Measurements from ENCODE around the gene PRMT5. TPM values are rescaled to one million over a fixed set of nuclear protein-coding genes. Genes with fewer than 3 reads are reported as not detected.

The PRMT5 gene
- total RNA-seq, 1 donor from 2014 or later: 91.6 TPM

DNA sequence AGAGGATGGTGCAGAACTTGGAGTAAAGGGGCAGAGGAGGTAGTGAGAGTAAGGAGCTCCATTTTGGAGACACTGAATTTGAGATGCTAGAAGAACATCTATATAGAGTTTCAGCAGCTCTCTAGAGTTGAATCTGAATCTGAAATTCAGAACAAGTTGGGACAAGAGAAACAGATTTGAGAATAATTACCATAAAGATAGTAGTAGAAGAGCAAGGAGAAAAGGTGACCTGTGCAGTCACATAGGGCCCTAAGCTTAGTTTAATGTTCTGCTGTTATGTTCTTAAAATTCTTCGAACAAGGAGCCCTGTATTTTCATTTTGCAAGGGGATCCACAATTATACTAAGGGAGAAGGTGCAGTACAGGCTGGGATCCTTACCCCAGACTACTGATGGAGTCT is 38.8 kb downstream of the PRMT5 start:
- Mint-ChIP-seq H3K4me3 (ENCODE audit: unreplicated experiment) (no peak overlapping the region), H3K27me3 (ENCODE audit: low read depth, unreplicated experiment) (peaks cover 5% of the 10 kb centered on the region), H3K36me3 (ENCODE audit: low read depth, unreplicated experiment) (no peaks in the 10 kb centered on the region), H3K4me1 (ENCODE audit: low read depth, unreplicated experiment) (peaks cover 7% of the 10 kb centered on the region), H3K27ac (ENCODE audit: unreplicated experiment) (no peak overlapping the region), H3K9me3 (ENCODE audit: unreplicated experiment) (no peaks in the 10 kb centered on the region)
- peaks cover 13% of the 10 kb centered on the region for H3K4me1 ChIP-seq (ENCODE audit: insufficient read depth, low read length)
- no peaks in the 10 kb centered on the region for H3K36me3 ChIP-seq (ENCODE audit: insufficient read depth, low read length)
- H3K4me2 ChIP-seq (ENCODE audit: low read length): no peak overlapping the region
- no peak overlapping the region for H3K4me3 ChIP-seq (ENCODE audit: insufficient read depth, low read depth, low read length)
- H2AFZ ChIP-seq (ENCODE audit: low read depth, low read length): no peak overlapping the region
- TF ChIP-seq, protein P1, sequence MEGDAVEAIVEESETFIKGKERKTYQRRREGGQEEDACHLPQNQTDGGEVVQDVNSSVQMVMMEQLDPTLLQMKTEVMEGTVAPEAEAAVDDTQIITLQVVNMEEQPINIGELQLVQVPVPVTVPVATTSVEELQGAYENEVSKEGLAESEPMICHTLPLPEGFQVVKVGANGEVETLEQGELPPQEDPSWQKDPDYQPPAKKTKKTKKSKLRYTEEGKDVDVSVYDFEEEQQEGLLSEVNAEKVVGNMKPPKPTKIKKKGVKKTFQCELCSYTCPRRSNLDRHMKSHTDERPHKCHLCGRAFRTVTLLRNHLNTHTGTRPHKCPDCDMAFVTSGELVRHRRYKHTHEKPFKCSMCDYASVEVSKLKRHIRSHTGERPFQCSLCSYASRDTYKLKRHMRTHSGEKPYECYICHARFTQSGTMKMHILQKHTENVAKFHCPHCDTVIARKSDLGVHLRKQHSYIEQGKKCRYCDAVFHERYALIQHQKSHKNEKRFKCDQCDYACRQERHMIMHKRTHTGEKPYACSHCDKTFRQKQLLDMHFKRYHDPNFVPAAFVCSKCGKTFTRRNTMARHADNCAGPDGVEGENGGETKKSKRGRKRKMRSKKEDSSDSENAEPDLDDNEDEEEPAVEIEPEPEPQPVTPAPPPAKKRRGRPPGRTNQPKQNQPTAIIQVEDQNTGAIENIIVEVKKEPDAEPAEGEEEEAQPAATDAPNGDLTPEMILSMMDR (IDR thresholded peaks at IDR 0.05; ENCODE audit: insufficient read depth, low read depth, low read length): no peak
- no peak for TF ChIP-seq EZH2 (IDR thresholded peaks at IDR 0.05; ENCODE audit: insufficient read depth, low read length)
- H3K27me3 ChIP-seq (ENCODE audit: insufficient read depth, low read length): no peaks in the 10 kb centered on the region
- DNase-seq (ENCODE audit: low read depth) (no peak), FAIRE-seq (no peak)
- no peak overlapping the region for H3K27ac ChIP-seq (ENCODE audit: low read depth, low read length)
- H3K79me2 ChIP-seq (ENCODE audit: insufficient read depth, low read length): no peaks in the 10 kb centered on the region
- H3K9ac ChIP-seq (ENCODE audit: low read length): no peak overlapping the region
- no peaks in the 10 kb centered on the region for H4K20me1 ChIP-seq (ENCODE audit: insufficient read depth, low read length)
- no peaks in the 10 kb centered on the region for H3K9me3 ChIP-seq (ENCODE audit: insufficient read depth, low read depth, low read length)

DNA sequence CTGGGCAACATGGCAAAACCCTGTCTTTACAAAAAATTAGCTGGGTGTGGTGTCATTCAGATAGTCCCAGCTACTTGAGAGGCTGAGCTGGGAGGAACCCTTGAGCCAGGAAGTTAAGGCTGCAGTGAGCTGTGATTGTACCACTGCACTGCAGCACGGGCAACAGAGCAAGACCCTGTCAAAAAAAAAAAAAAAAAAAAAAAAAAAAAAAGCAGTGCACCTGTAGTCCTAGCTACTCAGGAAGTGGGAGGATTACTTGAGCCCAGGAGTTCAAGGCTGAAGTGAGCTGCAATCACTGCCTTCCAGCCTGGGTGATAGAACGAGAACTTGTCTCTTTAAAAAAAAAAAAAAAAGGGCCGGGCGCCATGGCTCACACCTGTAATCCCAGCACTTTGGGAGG is 40.5 kb downstream of the PRMT5 start:
- H3K27ac Mint-ChIP-seq (ENCODE audit: unreplicated experiment): no peak overlapping the region
- no peaks in the 10 kb centered on the region for H3K9me3 Mint-ChIP-seq (ENCODE audit: unreplicated experiment)
- no peak overlapping the region for H3K4me3 Mint-ChIP-seq (ENCODE audit: unreplicated experiment)
- Histone ChIP-seq H4K20me1 (ENCODE audit: insufficient read depth, low read length) (no peaks in the 10 kb centered on the region), H3K27me3 (ENCODE audit: insufficient read depth, low read length) (no peaks in the 10 kb centered on the region), H3K4me2 (ENCODE audit: low read length) (no peak overlapping the region), H3K9ac (ENCODE audit: low read length) (no peak overlapping the region), H3K27ac (ENCODE audit: low read depth, low read length) (no peak overlapping the region), H3K9me3 (ENCODE audit: insufficient read depth, low read depth, low read length) (no peaks in the 10 kb centered on the region), H3K4me3 (ENCODE audit: insufficient read depth, low read depth, low read length) (no peak overlapping the region), H3K79me2 (ENCODE audit: insufficient read depth, low read length) (no peaks in the 10 kb centered on the region), H3K4me1 (ENCODE audit: insufficient read depth, low read length) (peaks cover 13% of the 10 kb centered on the region), H3K36me3 (ENCODE audit: insufficient read depth, low read length) (no peaks in the 10 kb centered on the region), H2AFZ (ENCODE audit: low read depth, low read length) (no peak overlapping the region)
- H3K4me1 Mint-ChIP-seq (ENCODE audit: low read depth, unreplicated experiment): peaks cover 13% of the 10 kb centered on the region
- FAIRE-seq: no peak
- DNase-seq (ENCODE audit: low read depth): no peak
- H3K27me3 Mint-ChIP-seq (ENCODE audit: low read depth, unreplicated experiment): peaks cover 8% of the 10 kb centered on the region
- no peaks in the 10 kb centered on the region for H3K36me3 Mint-ChIP-seq (ENCODE audit: low read depth, unreplicated experiment)
- no peak for TF ChIP-seq EZH2 (IDR thresholded peaks at IDR 0.05; ENCODE audit: insufficient read depth, low read length)
- TF ChIP-seq, protein P1 (IDR thresholded peaks at IDR 0.05; ENCODE audit: insufficient read depth, low read depth, low read length): no peak

DNA sequence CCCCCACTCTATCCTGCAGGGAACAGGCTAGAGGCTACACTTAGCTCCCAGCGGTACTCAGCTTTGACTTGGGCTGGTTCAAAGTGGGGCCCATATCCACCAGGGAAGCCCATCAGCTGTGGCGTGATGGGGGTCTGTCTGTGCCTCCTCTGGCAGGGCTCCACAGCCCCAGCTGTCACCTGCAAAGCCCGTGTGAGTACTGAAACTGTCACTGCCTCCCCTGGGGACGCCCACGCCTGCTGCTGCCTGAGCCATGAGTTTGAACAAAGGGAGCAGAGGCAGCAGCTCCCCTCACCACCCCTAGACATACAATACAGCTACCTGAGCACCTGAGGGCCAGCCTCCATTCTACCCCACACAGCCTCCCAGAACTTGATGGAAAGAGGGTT is 41.2 kb downstream of the PRMT5 start:
- no peaks in the 10 kb centered on the region for H3K9me3 Mint-ChIP-seq (ENCODE audit: unreplicated experiment)
- Histone ChIP-seq H3K79me2 (ENCODE audit: insufficient read depth, low read length) (no peaks in the 10 kb centered on the region), H3K9ac (ENCODE audit: low read length) (peak overlapping the region; percentile 74), H4K20me1 (ENCODE audit: insufficient read depth, low read length) (no peaks in the 10 kb centered on the region), H3K9me3 (ENCODE audit: insufficient read depth, low read depth, low read length) (no peaks in the 10 kb centered on the region), H3K4me3 (ENCODE audit: insufficient read depth, low read depth, low read length) (peak overlapping the region; percentile 59), H3K4me2 (ENCODE audit: low read length) (peak overlapping the region; percentile 84), H3K27me3 (ENCODE audit: insufficient read depth, low read length) (no peaks in the 10 kb centered on the region), H3K27ac (ENCODE audit: low read depth, low read length) (no peak overlapping the region), H3K4me1 (ENCODE audit: insufficient read depth, low read length) (peaks cover 17% of the 10 kb centered on the region), H3K36me3 (ENCODE audit: insufficient read depth, low read length) (no peaks in the 10 kb centered on the region), H2AFZ (ENCODE audit: low read depth, low read length) (peak overlapping the region; percentile 22)
- H3K4me3 Mint-ChIP-seq (ENCODE audit: unreplicated experiment): peak overlapping the region; percentile 90
- TF ChIP-seq, protein P1 (IDR thresholded peaks at IDR 0.05; ENCODE audit: insufficient read depth, low read depth, low read length): no peak
- TF ChIP-seq EZH2 (IDR thresholded peaks at IDR 0.05; ENCODE audit: insufficient read depth, low read length): no peak
- no peak for FAIRE-seq
- peaks cover 12% of the 10 kb centered on the region for H3K4me1 Mint-ChIP-seq (ENCODE audit: low read depth, unreplicated experiment)
- DNase-seq (ENCODE audit: low read depth): no peak
- no peak overlapping the region for H3K27ac Mint-ChIP-seq (ENCODE audit: unreplicated experiment)
- peaks cover 8% of the 10 kb centered on the region for H3K27me3 Mint-ChIP-seq (ENCODE audit: low read depth, unreplicated experiment)
- H3K36me3 Mint-ChIP-seq (ENCODE audit: low read depth, unreplicated experiment): no peaks in the 10 kb centered on the region
